Measurements from ENCODE around the gene ZNF227. TPM values are rescaled to one million over a fixed set of nuclear protein-coding genes. Genes with fewer than 3 reads are reported as not detected.

The ZNF227 gene
- total and polyA plus RNA-seq, 9 donors, result 7.3 to 29.5 (median 24.2) TPM

GRCh38 chr19:44284968-44285367, 72.6 kb downstream of the ZNF227 start:
- no peak for DNase-seq
- H3K9me3 ChIP-seq, result peaks cover 0 to 41% of the 10 kb centered on the region in 2 donors
- intact Hi-C loops (cut with DNase I), result no loop called here
- no peak overlapping the region for H3K27ac ChIP-seq
- H3K4me1 ChIP-seq (ENCODE audit: insufficient read depth), result no peaks in the 10 kb centered on the region
- H3K4me3 ChIP-seq, result no peak overlapping the region
- no peak for TF ChIP-seq POLR2A (IDR thresholded peaks at IDR 0.05)
- no peak for TF ChIP-seq CTCF (IDR thresholded peaks at IDR 0.05)
- TF ChIP-seq EP300 (IDR thresholded peaks at IDR 0.05), result no peak
- no peaks in the 10 kb centered on the region for H3K27me3 ChIP-seq
- H3K36me3 ChIP-seq, result peaks cover 3% of the 10 kb centered on the region
- 21 to 36% (median 26%) methylated on average over 4 of the region's 4 CpGs for WGBS, 3 donors

Other genes with a start within 250 kb of the ZNF227 start
- 10 to 100 TPM in 5 of 7 donors, 1 to 10 TPM in 2; 3.7 to 13.2 (median 10.7) TPM for gene ZNF155, start 228.3 kb upstream of the ZNF227 start, total RNA-seq
- 1 to 10 TPM; 6.4 to 9.7 TPM for gene ZNF155, start 228.3 kb upstream of the ZNF227 start, polyA plus RNA-seq
- gene ZNF230, start 209.6 kb upstream of the ZNF227 start, total RNA-seq, result 10 to 100 TPM in 1 of 7 donors, 1 to 10 TPM in 6; 2.6 to 11.2 (median 4.4) TPM
- gene ZNF230, start 209.6 kb upstream of the ZNF227 start, polyA plus RNA-seq, result 1 to 10 TPM; 3.5 to 4.1 TPM
- gene ZNF222, start 187.2 kb upstream of the ZNF227 start, total RNA-seq, result 1 to 10 TPM; 3.3 to 6.0 (median 4.1) TPM
- gene ZNF222, start 187.2 kb upstream of the ZNF227 start, polyA plus RNA-seq, result 1 to 10 TPM; 4.8 to 4.9 TPM
- gene ZNF223, start 160.5 kb upstream of the ZNF227 start, total RNA-seq, result 1 to 10 TPM; 3.5 to 7.3 (median 4.7) TPM
- gene ZNF223, start 160.5 kb upstream of the ZNF227 start, polyA plus RNA-seq, result 1 to 10 TPM; 4.5 to 6.3 TPM
- 1 to 10 TPM in 6 of 7 donors, under 1 TPM in 1; 0.92 to 2.7 (median 2.1) TPM for gene ZNF284, start 140.4 kb upstream of the ZNF227 start, total RNA-seq
- gene ZNF284, start 140.4 kb upstream of the ZNF227 start, polyA plus RNA-seq, result 1 to 10 TPM in 1 of 2 donors, under 1 TPM in 1; 0.90 to 2.1 TPM
- 10 to 100 TPM; 20.0 to 31.0 (median 24.4) TPM for gene ZNF224, start 118.2 kb upstream of the ZNF227 start, total RNA-seq
- gene ZNF224, start 118.2 kb upstream of the ZNF227 start, polyA plus RNA-seq, result 10 to 100 TPM; 16.2 to 19.0 TPM
- 1 to 10 TPM; 3.6 to 8.2 (median 6.9) TPM for gene ZNF225, start 99.1 kb upstream of the ZNF227 start, total RNA-seq
- 1 to 10 TPM; 3.5 to 6.4 TPM for gene ZNF225, start 99.1 kb upstream of the ZNF227 start, polyA plus RNA-seq
- 10 to 100 TPM in 5 of 7 donors, 1 to 10 TPM in 2; 5.5 to 14.4 (median 11.3) TPM for gene ZNF234, start 71.0 kb upstream of the ZNF227 start, total RNA-seq
- 1 to 10 TPM; 4.2 to 8.5 TPM for gene ZNF234, start 71.0 kb upstream of the ZNF227 start, polyA plus RNA-seq
- gene ZNF226, start 47.4 kb upstream of the ZNF227 start, total RNA-seq, result 10 to 100 TPM; 11.5 to 30.3 (median 22.4) TPM
- gene ZNF226, start 47.4 kb upstream of the ZNF227 start, polyA plus RNA-seq, result 10 to 100 TPM; 18.1 to 27.3 TPM
- gene ZNF233, start 47.4 kb downstream of the ZNF227 start, total RNA-seq, result under 1 TPM in 5 of 7 donors, not detected in 2; 0.13 to 0.65 (median 0.57) TPM
- under 1 TPM; 0.21 to 0.55 TPM for gene ZNF233, start 47.4 kb downstream of the ZNF227 start, polyA plus RNA-seq
- 1 to 10 TPM; 3.9 to 7.4 (median 6.2) TPM for gene ZNF235, start 92.5 kb downstream of the ZNF227 start, total RNA-seq
- gene ZNF235, start 92.5 kb downstream of the ZNF227 start, polyA plus RNA-seq, result 1 to 10 TPM; 2.5 to 4.5 TPM
- gene ZNF112, start 144.1 kb downstream of the ZNF227 start, total RNA-seq, result 10 to 100 TPM in 1 of 7 donors, 1 to 10 TPM in 6; 4.6 to 13.0 (median 9.3) TPM
- 1 to 10 TPM; 3.5 to 4.2 TPM for gene ZNF112, start 144.1 kb downstream of the ZNF227 start, polyA plus RNA-seq
- gene ZNF285, start 189.1 kb downstream of the ZNF227 start, total RNA-seq, result 10 to 100 TPM in 1 of 7 donors, 1 to 10 TPM in 6; 2.6 to 11.2 (median 6.8) TPM
- gene ZNF285, start 189.1 kb downstream of the ZNF227 start, polyA plus RNA-seq, result 1 to 10 TPM; 3.3 to 9.1 TPM
- gene ZNF229, start 235.9 kb downstream of the ZNF227 start, total RNA-seq, result 10 to 100 TPM in 3 of 7 donors, 1 to 10 TPM in 4; 3.7 to 13.7 (median 9.8) TPM
- 1 to 10 TPM; 3.8 to 4.4 TPM for gene ZNF229, start 235.9 kb downstream of the ZNF227 start, polyA plus RNA-seq